Mesendoderm (in vitro differentiated cells): ENCODE data around the gene PHAF1.

Experiments used
- DNase-seq: peaks from one replicate; pipeline ENCODE4 v3.0.0; 2013
- H2AK5ac ChIP-seq: 2 replicates; pipeline ENCODE4 v1.6.1; 2013; ENCODE audit warnings: low read length, inconsistent platforms
- H2BK120ac ChIP-seq: 2 replicates; pipeline ENCODE4 v1.6.1; 2013; ENCODE audit warnings: low read depth, mild to moderate bottlenecking, low read length, moderate library complexity, mixed read lengths
- H2BK15ac ChIP-seq: replicated peaks from 2 replicates; pipeline ENCODE4 v1.6.1; 2013; ENCODE audit warnings: low read depth, mild to moderate bottlenecking, moderate library complexity
- H2BK5ac ChIP-seq: 2 replicates; pipeline ENCODE4 v1.6.1; 2013; ENCODE audit warnings: low read length, inconsistent platforms
- H3K18ac ChIP-seq: 2 replicates; pipeline ENCODE4 v1.6.1; 2013; ENCODE audit warnings: mild to moderate bottlenecking, low read length, mixed read lengths
- H3K23ac ChIP-seq: one replicate; pipeline ENCODE4 v1.6.1; 2013; ENCODE audit warnings: low read length
- H3K27ac ChIP-seq: 2 replicates; pipeline ENCODE4 v1.5.1; 2013; ENCODE audit warnings: low read depth, mild to moderate bottlenecking, inconsistent platforms, low read length, moderate library complexity
- H3K27me3 ChIP-seq: 2 replicates; pipeline ENCODE4 v1.6.1; 2013; ENCODE audit warnings: low read length, control low read depth, mild to moderate bottlenecking, inconsistent platforms; ENCODE audit not compliant: insufficient read depth, poor library complexity
- H3K36me3 ChIP-seq: 2 replicates; pipeline ENCODE4 v1.6.1; 2013; ENCODE audit warnings: low read length, inconsistent platforms; ENCODE audit not compliant: control insufficient read depth, insufficient read depth
- H3K4ac ChIP-seq: one replicate; pipeline ENCODE4 v1.6.1; 2013; ENCODE audit warnings: low read depth, mild to moderate bottlenecking, low read length, moderate library complexity
- H3K4me1 ChIP-seq: 2 replicates; pipeline ENCODE4 v1.6.1; 2013; ENCODE audit warnings: low read depth, low read length, inconsistent platforms; ENCODE audit not compliant: control insufficient read depth
- H3K4me2 ChIP-seq: 2 replicates; pipeline ENCODE4 v1.6.1; 2013; ENCODE audit warnings: low read length
- H3K4me3 ChIP-seq: 2 replicates; pipeline ENCODE4 v1.5.1; 2013; ENCODE audit warnings: mild to moderate bottlenecking, low read length
- H3K56ac ChIP-seq: one replicate; pipeline ENCODE4 v1.6.1; 2013; ENCODE audit warnings: low read length
- H3K79me1 ChIP-seq: 2 replicates; pipeline ENCODE4 v1.6.1; 2013; ENCODE audit warnings: low read length, inconsistent platforms
- H3K79me2 ChIP-seq: 2 replicates; pipeline ENCODE4 v1.6.1; 2013; ENCODE audit warnings: mild to moderate bottlenecking, low read length; ENCODE audit not compliant: control insufficient read depth, insufficient read depth
- H3K9ac ChIP-seq: 2 replicates; pipeline ENCODE4 v1.6.1; 2013; ENCODE audit warnings: low read length, inconsistent platforms
- H4K5ac ChIP-seq: one replicate; pipeline ENCODE4 v1.6.1; 2013; ENCODE audit warnings: low read length
- H4K8ac ChIP-seq: one replicate; pipeline ENCODE4 v1.6.1; 2013; ENCODE audit warnings: low read depth, mild to moderate bottlenecking, control low read depth, low read length, moderate library complexity
- WGBS: extraction: QIAGEN DNeasy Blood & Tissue Kit; methylation state at CpG from one replicate; pipeline ENCODE4 v1.1.7; 2013; ENCODE audit warnings: low lambda C conversion rate, missing lambda C conversion rate; ENCODE audit not compliant: insufficient coverage; ENCODE audit errors: extremely low coverage; 5-methylcytosine and 5-hydroxymethylcytosine counted together

Gene PHAF1

DNA sequence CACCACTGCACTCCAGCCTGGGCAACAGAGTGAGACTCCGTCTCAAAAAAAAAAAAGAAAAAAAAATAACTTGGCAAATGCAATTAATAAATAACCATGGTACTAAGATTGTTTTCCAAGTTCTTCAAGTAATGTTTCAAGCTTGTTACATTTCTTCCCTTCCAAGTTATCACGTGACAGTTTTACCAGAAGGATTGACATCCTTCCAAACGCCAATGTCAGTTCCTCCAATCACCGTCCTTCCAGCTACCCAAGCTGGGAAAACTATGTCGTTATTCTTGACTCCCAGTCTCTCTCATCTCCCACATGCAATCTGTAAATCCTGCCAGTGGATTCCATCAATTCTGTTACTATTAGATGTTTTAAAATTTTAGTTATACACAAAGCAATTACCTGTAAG is 3.9 kb upstream of the PHAF1 start:
- Histone ChIP-seq H2BK120ac (no peak overlapping the region), H2BK5ac (no peak overlapping the region), H3K36me3 (no peaks in the 10 kb centered on the region), H4K8ac (no peak overlapping the region), H2BK15ac (no peak overlapping the region), H2AK5ac (no peak overlapping the region), H3K79me1 (peaks cover 4% of the 10 kb centered on the region), H3K9ac (no peak overlapping the region), H3K23ac (no peak overlapping the region), H3K56ac (no peak overlapping the region), H3K4me2 (no peak overlapping the region), H3K4me3 (no peak overlapping the region), H3K18ac (no peak overlapping the region), H3K4me1 (no peaks in the 10 kb centered on the region), H3K79me2 (peaks cover 6% of the 10 kb centered on the region), H3K4ac (no peak overlapping the region), H3K27me3 (no peaks in the 10 kb centered on the region), H3K27ac (no peak overlapping the region), H4K5ac (no peak overlapping the region)
- no peak for DNase-seq
- no CpG with 5 or more reads among the region's 5 CpGs for WGBS

DNA sequence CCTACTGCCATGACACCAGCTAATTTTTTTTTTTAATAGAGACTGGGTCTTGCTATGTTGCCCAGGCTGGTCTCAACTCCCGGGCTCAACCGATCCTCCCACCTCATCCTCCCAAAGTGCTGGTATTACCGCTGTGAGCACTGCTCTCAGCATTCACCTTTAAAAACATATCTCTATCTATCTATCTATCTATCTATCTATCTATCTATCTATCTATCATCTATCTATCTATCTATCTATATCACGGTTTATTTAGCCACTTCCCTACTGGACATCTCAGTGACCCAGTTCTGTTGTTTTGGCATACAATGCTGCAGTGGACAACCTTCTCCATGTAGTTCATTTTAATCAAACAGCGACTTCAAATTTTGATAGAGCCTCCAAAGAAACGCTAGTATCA is 1.3 kb upstream of the PHAF1 start:
- H3K56ac ChIP-seq = no peak overlapping the region
- H2BK15ac ChIP-seq = no peak overlapping the region
- no peak for DNase-seq
- no peak overlapping the region for H2AK5ac ChIP-seq
- H3K27me3 ChIP-seq = no peaks in the 10 kb centered on the region
- no peak overlapping the region for H3K4me3 ChIP-seq
- no peak overlapping the region for H3K4me2 ChIP-seq
- peaks cover 24% of the 10 kb centered on the region for H3K79me2 ChIP-seq
- peaks cover 17% of the 10 kb centered on the region for H3K79me1 ChIP-seq
- H4K8ac ChIP-seq = no peak overlapping the region
- no peak overlapping the region for H3K27ac ChIP-seq
- H2BK120ac ChIP-seq = no peak overlapping the region
- H4K5ac ChIP-seq = no peak overlapping the region
- no peak overlapping the region for H3K4ac ChIP-seq
- no peaks in the 10 kb centered on the region for H3K4me1 ChIP-seq
- WGBS = no CpG with 5 or more reads among the region's 6 CpGs
- no peak overlapping the region for H3K23ac ChIP-seq
- no peak overlapping the region for H2BK5ac ChIP-seq
- no peak overlapping the region for H3K18ac ChIP-seq
- no peak overlapping the region for H3K9ac ChIP-seq
- no peaks in the 10 kb centered on the region for H3K36me3 ChIP-seq

DNA sequence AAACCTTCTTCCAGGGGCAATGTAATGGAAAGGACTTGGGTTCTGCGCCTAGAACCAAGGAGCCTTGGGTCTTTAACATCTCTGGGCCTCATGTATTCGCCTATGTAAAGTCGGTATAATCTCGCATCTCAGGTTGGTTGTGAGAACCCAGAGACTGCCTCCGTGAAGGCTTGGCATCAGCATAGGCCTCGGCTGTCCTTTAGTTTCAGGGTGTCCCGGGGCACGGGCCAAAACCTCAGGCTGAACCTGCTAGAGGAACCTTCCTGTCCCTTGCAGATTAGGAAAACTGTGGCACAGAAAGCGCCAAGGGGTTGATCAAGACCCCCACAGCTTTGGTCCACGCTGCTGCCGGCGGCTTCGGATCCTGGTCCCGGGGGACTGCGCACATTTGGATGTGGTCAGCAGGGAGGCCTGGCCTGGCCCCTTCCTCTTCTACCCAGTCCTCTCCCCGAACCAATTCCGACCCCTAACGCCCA is 772 bp upstream of the PHAF1 start:
- Histone ChIP-seq H3K27ac (peak overlapping the region; percentile 8), H4K8ac (no peak overlapping the region), H3K79me1 (peaks cover 18% of the 10 kb centered on the region), H3K4me3 (peak overlapping the region; percentile 73), H3K4me2 (peak overlapping the region; percentile 100), H2BK120ac (no peak overlapping the region), H2AK5ac (no peak overlapping the region), H3K9ac (peak overlapping the region; percentile 100), H3K79me2 (peaks cover 24% of the 10 kb centered on the region), H2BK5ac (no peak overlapping the region), H3K23ac (no peak overlapping the region), H3K18ac (no peak overlapping the region), H3K27me3 (no peaks in the 10 kb centered on the region), H3K4ac (no peak overlapping the region), H3K36me3 (no peaks in the 10 kb centered on the region), H4K5ac (no peak overlapping the region), H3K4me1 (no peaks in the 10 kb centered on the region), H3K56ac (peak overlapping the region; percentile 100), H2BK15ac (no peak overlapping the region)
- no peak for DNase-seq
- WGBS = no CpG with 5 or more reads among the region's 18 CpGs

DNA sequence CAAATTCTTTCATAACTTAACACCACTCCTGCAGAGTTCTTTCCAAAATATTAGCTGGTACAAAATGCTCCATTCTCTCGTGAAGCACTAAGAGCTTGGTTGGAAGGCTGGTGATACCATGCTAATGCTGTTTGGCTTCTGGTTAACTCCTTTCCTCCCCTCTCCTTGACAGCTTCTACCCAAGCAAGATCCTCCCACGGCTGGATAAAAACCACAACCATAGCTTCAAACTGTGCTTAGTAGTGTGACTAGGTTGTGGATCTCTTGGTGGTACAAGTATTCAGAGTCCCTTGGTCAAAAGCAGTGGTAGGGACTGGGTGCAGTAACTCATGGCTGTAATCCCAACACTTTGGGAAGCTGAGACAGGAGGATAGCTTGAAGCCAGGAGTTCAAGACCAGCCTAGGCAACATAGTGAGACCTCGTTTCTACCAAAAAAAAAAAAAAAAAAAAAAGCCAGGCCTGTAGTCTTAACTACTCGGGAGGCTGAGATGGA is 2.3 kb downstream of the PHAF1 start:
- no peak overlapping the region for H3K4me3 ChIP-seq
- H3K27ac ChIP-seq = no peak overlapping the region
- no peak overlapping the region for H3K9ac ChIP-seq
- H4K5ac ChIP-seq = no peak overlapping the region
- H3K4me2 ChIP-seq = no peak overlapping the region
- H3K18ac ChIP-seq = no peak overlapping the region
- H2BK120ac ChIP-seq = no peak overlapping the region
- no peak overlapping the region for H3K4ac ChIP-seq
- H4K8ac ChIP-seq = no peak overlapping the region
- DNase-seq = no peak
- no peak overlapping the region for H2BK5ac ChIP-seq
- peaks cover 27% of the 10 kb centered on the region for H3K79me1 ChIP-seq
- no peak overlapping the region for H3K23ac ChIP-seq
- no peaks in the 10 kb centered on the region for H3K36me3 ChIP-seq
- no peaks in the 10 kb centered on the region for H3K27me3 ChIP-seq
- no peak overlapping the region for H3K56ac ChIP-seq
- H2AK5ac ChIP-seq = no peak overlapping the region
- peaks cover 29% of the 10 kb centered on the region for H3K79me2 ChIP-seq
- WGBS = no CpG with 5 or more reads among the region's 4 CpGs
- H3K4me1 ChIP-seq = no peaks in the 10 kb centered on the region
- H2BK15ac ChIP-seq = no peak overlapping the region

DNA sequence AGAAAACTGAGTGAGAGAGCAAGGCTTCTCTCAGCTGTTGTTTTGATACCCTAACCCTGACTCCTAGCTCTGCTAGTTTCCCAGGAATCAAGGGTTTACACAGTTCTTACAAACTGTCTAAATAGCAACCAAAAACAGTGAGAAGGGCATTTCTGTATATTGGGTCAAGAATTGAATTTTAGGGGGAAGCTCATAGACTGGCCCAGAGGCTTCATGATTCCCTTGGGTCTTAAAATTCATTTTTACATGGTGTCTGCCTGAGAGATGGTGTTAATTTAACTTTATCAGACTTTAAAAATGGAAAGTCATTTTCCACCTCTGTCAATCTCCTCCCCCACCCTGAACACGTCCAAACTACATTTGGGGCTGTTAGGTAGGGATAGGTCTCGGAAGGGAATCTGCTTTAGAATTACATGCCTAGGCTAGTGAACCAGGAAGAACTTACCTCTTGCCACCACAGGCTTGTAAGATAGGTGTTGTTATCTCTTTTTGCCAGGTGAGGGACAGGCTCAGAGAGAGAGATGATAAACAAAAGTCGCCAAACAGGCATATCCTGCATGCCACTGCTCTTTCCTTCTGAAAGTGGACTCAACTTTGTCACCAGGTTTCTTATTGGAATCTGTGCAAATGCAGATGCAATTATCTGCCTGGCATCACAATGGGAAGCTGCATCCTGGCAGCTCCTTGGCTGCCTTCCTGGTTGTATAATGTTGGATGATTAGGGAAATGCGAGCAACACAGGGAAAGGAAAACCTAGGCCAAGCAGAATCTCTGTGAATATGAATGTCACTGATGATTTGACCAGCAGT is 3.1 kb downstream of the PHAF1 start:
- Histone ChIP-seq H3K4me1 (no peaks in the 10 kb centered on the region), H4K8ac (no peak overlapping the region), H3K9ac (no peak overlapping the region), H3K27ac (no peak overlapping the region), H3K27me3 (no peaks in the 10 kb centered on the region), H3K23ac (no peak overlapping the region), H3K4me2 (no peak overlapping the region), H2BK15ac (no peak overlapping the region), H4K5ac (no peak overlapping the region), H3K56ac (no peak overlapping the region), H3K4me3 (no peak overlapping the region), H3K79me1 (peaks cover 27% of the 10 kb centered on the region), H3K4ac (no peak overlapping the region), H2BK120ac (no peak overlapping the region), H3K79me2 (peaks cover 29% of the 10 kb centered on the region), H2AK5ac (no peak overlapping the region), H3K18ac (no peak overlapping the region), H3K36me3 (no peaks in the 10 kb centered on the region), H2BK5ac (no peak overlapping the region)
- peak; percentile 23 for DNase-seq
- WGBS = no CpG with 5 or more reads among the region's 4 CpGs
